Muscle layer of colon (tissue), 2 donors: ENCODE measurements around the gene B3GAT2.
"Not testable (repeated sequence)": the region's sequence is repeated elsewhere in the genome, so short reads cannot be mapped to it uniquely, and the experiment has no call there.

Source experiments
- H3K27ac ChIP-seq: one replicate; pipeline ENCODE4 v1.7.0; 2013; ENCODE audit warnings: low read depth, mild to moderate bottlenecking, low read length, moderate library complexity
- H3K27me3 ChIP-seq, 2 donors: one replicate each; pipeline ENCODE4 v1.7.0; 2013; ENCODE audit warnings: low read length in 2 of 2, mild to moderate bottlenecking in 2 of 2; ENCODE audit not compliant: insufficient read depth in 2 of 2, control insufficient read depth in 1 of 2
- H3K36me3 ChIP-seq: one replicate; pipeline ENCODE4 v1.7.0; 2013; ENCODE audit warnings: mild to moderate bottlenecking, low read length; ENCODE audit not compliant: insufficient read depth
- H3K4me1 ChIP-seq: one replicate; pipeline ENCODE4 v1.7.0; 2013; ENCODE audit warnings: mild to moderate bottlenecking, low read length; ENCODE audit not compliant: insufficient read depth
- H3K4me3 ChIP-seq, 2 donors: one replicate each; pipeline ENCODE4 v1.7.0; 2013; ENCODE audit warnings: low read length in 2 of 2, low read depth in 1 of 2, mild to moderate bottlenecking in 1 of 2, moderate library complexity in 1 of 2
- H3K9ac ChIP-seq: one replicate; pipeline ENCODE4 v1.7.0; 2013; ENCODE audit warnings: low read length
- H3K9me3 ChIP-seq: one replicate; pipeline ENCODE4 v1.7.0; 2013; ENCODE audit warnings: mild to moderate bottlenecking, low read length
- donor health status: abdominal sarcoma.
- donor health status: Adenocarcinoma of cecum.

B3GAT2 gene

DNA sequence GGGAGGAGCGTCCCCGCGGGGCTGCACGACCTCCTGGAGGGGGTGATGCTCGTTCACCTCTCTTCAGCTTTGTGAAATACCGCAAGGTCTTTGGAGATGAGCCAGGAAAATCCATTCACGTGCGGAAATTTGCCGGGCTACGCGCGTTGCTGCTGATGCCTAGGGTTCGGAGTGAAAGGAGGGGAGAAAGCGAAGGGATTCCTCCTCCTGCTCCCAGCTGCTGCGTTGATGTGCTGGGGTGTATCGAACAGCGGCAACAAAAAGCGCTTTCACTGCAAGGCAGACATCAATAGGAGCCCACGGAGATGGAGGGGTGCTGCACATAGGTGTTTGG, 391 bp upstream of the B3GAT2 start:
- Histone ChIP-seq H3K9ac (no peak overlapping the region), H3K27me3 (peaks cover 10 to 34% of the 10 kb centered on the region in 2 donors), H3K36me3 (no peaks in the 10 kb centered on the region), H3K9me3 (no peaks in the 10 kb centered on the region), H3K4me1 (no peaks in the 10 kb centered on the region), H3K27ac (no peak overlapping the region), H3K4me3 (peak overlapping the region; percentile 51 to 80)

DNA sequence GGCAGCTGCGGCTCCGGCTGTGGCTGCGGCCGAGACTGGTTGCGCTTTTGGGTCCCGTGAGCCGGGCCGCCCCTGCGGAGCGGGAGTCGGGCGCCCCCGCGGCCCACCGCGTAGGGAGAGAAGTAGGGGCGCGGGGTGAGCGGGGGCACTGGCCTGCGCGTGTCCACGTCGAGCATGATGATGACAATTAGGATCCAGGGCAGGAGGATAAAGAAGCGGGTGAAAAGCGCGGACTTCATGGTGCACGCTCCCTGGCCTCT, 739 bp downstream of the B3GAT2 start:
- Histone ChIP-seq H3K27ac (no peak overlapping the region), H3K27me3 (peaks cover 10 to 34% of the 10 kb centered on the region in 2 donors), H3K9ac (no peak overlapping the region), H3K4me3 (peak overlapping the region; percentile 51 to 80), H3K9me3 (no peaks in the 10 kb centered on the region), H3K36me3 (no peaks in the 10 kb centered on the region), H3K4me1 (no peaks in the 10 kb centered on the region)

- Histone ChIP-seq H3K27me3 (peaks cover 10 to 34% of the 10 kb centered on the region in 2 donors), H3K36me3 (no peaks in the 10 kb centered on the region), H3K9ac (no peak overlapping the region), H3K4me3 (peak overlapping the region; percentile 51 to 80), H3K27ac (no peak overlapping the region), H3K4me1 (no peaks in the 10 kb centered on the region), H3K9me3 (no peaks in the 10 kb centered on the region)
These were observed 1.2 kb downstream of the B3GAT2 start for GRCh38 chr6:70955441-70956190.

DNA sequence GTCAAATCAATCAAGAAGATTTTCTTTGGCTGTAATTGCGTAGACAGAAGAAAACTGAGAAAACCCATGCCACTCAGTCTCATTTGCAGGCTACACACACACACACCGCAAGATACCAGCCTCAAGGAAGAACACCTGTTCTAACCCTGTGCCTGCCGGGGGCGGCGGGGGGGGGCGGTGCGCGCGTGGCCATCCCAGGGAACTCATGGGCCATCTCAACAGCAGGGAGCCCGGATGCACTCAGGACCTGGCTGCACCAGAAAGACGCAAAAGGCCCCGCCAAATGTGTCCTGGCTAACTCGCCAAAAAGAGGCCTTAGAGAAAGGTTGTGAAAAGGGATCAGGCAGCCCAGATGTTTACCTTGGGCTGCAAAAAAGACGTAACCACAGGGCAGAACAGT, 2.1 kb downstream of the B3GAT2 start:
- H3K27me3 ChIP-seq = peaks cover 10 to 34% of the 10 kb centered on the region in 2 donors
- H3K4me1 ChIP-seq = no peaks in the 10 kb centered on the region
- no peak overlapping the region for H3K9ac ChIP-seq
- no peak overlapping the region for H3K4me3 ChIP-seq
- H3K9me3 ChIP-seq = no peaks in the 10 kb centered on the region
- no peaks in the 10 kb centered on the region for H3K36me3 ChIP-seq
- no peak overlapping the region for H3K27ac ChIP-seq

- no peak overlapping the region for H3K9ac ChIP-seq
- H3K27me3 ChIP-seq = peaks cover 10 to 34% of the 10 kb centered on the region in 2 donors
- no peak overlapping the region for H3K27ac ChIP-seq
These were observed 2.7 kb downstream of the B3GAT2 start for GRCh38 chr6:70954176-70954575.

GRCh38 chr6:70952608-70953165, 4.2 kb downstream of the B3GAT2 start:
- no peaks in the 10 kb centered on the region for H3K9me3 ChIP-seq
- no peaks in the 10 kb centered on the region for H3K36me3 ChIP-seq
- H3K4me3 ChIP-seq = no peak overlapping the region
- H3K9ac ChIP-seq = no peak overlapping the region
- peaks cover 10 to 34% of the 10 kb centered on the region in 2 donors for H3K27me3 ChIP-seq
- no peaks in the 10 kb centered on the region for H3K4me1 ChIP-seq
- no peak overlapping the region for H3K27ac ChIP-seq

More at GRCh38 chr6:70954176-70954575, 2.7 kb downstream of the B3GAT2 start:
- H3K9me3 ChIP-seq = no peaks in the 10 kb centered on the region
- H3K36me3 ChIP-seq = no peaks in the 10 kb centered on the region
- no peaks in the 10 kb centered on the region for H3K4me1 ChIP-seq
- H3K4me3 ChIP-seq = no peak overlapping the region

DNA sequence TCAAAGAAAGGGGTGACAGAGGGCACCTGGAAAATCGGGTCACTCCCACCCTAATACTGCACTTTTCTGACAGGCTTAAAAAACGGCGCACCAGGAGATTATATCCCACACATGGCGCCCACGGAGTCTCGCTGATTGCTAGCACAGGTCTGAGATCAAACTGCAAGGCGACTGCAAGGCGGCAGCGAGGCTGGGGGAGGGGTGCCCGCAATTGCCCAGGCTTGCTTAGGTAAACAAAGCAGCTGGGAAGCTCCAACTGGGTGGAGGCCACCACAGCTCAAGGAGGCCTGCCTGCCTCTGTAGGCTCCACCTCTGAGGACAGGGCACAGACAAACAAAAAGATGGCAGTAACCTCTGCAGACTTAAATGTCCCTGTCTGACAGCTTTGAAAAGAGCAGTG, 12.5 kb downstream of the B3GAT2 start:
- not testable (repeated sequence) for H3K36me3 ChIP-seq, H3K27me3 ChIP-seq, H3K9me3 ChIP-seq, H3K9ac ChIP-seq, H3K4me3 ChIP-seq, H3K4me1 ChIP-seq, H3K27ac ChIP-seq

- Histone ChIP-seq H3K4me3 (no peak overlapping the region), H3K9ac (no peak overlapping the region), H3K36me3 (no peaks in the 10 kb centered on the region), H3K27me3 (no peaks in the 10 kb centered on the region), H3K27ac (no peak overlapping the region), H3K4me1 (no peaks in the 10 kb centered on the region), H3K9me3 (no peaks in the 10 kb centered on the region)
These were observed 23.0 kb downstream of the B3GAT2 start for GRCh38 chr6:70933853-70934252.

DNA sequence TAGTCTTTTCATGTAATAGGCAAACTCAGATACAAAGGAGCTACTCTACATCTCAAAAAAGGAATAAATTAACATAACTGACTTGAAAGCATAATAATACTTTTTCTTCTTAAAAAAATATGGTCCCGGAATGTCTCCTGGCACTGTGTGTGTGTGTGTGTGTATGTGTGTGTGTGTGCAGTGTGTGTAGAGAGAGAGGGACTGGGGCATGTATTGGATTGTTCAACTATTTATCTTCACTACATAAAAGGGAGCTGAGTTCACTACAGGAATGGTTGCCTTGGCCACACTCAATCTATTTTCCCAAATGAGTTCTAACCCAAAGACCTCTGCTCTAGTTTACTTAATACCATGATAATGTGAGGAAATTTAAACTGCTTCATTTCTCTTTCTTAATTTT, 51.1 kb downstream of the B3GAT2 start:
- Histone ChIP-seq H3K27ac (no peak overlapping the region), H3K9ac (no peak overlapping the region), H3K4me3 (no peak overlapping the region), H3K36me3 (no peaks in the 10 kb centered on the region), H3K27me3 (no peaks in the 10 kb centered on the region), H3K9me3 (no peaks in the 10 kb centered on the region), H3K4me1 (no peaks in the 10 kb centered on the region)

DNA sequence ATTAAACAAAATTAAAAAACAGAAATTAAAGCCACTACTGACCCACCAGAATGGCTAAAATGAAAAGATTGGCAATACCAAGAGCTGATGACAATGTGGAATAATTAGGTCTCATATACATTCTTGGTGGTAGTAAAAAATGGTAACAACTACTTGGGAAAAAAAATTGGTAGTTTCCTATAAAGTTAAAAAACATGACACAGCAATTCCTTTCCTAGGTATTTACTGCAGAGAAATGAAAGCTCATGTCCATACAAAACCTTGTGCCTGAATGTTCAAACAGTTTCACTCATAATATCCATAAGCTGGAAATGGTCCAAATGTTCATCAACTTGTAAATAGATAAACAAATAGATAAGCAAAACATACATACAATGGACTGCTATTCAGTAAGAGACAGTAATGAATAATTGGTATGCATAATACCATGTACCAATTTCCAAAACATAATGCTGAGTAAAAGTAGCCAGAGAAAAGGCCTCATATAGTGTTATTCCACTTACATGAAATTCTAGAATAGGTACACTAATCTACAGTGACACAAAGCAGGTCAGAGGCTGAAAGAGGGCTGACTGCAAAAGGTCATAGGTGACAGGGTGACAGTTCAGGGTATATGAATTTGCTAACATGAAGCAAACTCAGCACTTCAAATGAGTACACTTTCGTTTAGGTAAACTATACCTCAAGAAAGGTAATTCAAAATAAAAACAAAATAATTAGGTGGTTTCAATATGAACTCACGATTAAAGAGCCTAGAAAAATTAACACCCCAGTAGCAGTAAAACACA, 53.0 kb downstream of the B3GAT2 start:
- H3K4me3 ChIP-seq = no peak overlapping the region
- no peaks in the 10 kb centered on the region for H3K4me1 ChIP-seq
- H3K36me3 ChIP-seq = no peaks in the 10 kb centered on the region
- H3K9ac ChIP-seq = no peak overlapping the region
- no peak overlapping the region for H3K27ac ChIP-seq
- H3K27me3 ChIP-seq = no peaks in the 10 kb centered on the region
- no peaks in the 10 kb centered on the region for H3K9me3 ChIP-seq

GRCh38 chr6:70901324-70901723, 55.5 kb downstream of the B3GAT2 start:
- H3K9ac ChIP-seq = no peak overlapping the region
- H3K36me3 ChIP-seq = no peaks in the 10 kb centered on the region
- no peaks in the 10 kb centered on the region for H3K9me3 ChIP-seq
- no peak overlapping the region for H3K4me3 ChIP-seq
- no peaks in the 10 kb centered on the region for H3K4me1 ChIP-seq
- no peak overlapping the region for H3K27ac ChIP-seq
- no peaks in the 10 kb centered on the region for H3K27me3 ChIP-seq
